CD4-positive, CD25-positive, alpha-beta regulatory T cell (primary cell): Measurements from ENCODE around the gene GABBR2. TPM values are rescaled to one million over a fixed set of nuclear protein-coding genes. Genes with fewer than 3 reads are reported as not detected.

Source experiments
- ATAC-seq, 2 donors: fragments of 150-1000 bp; cut with Tn5 transposase; one replicate each; pipeline ENCODE4 v1.10.0; 2021; ENCODE audit warnings: low read depth in 2 of 2, moderate number of reproducible peaks in 2 of 2, moderate library complexity in 1 of 2
- DNase-seq, 3 donors: peaks; one replicate each; pipeline versions ENCODE4 v3.0.0 to v3.0.0-alpha.2; 2012 to 2022; ENCODE audit warnings: mixed read lengths in 1 of 3
- H3K27ac ChIP-seq: one replicate; pipeline ENCODE4 v1.7.0; 2013; ENCODE audit warnings: mild to moderate bottlenecking, low read length; ENCODE audit not compliant: insufficient read depth, poor library complexity, severe bottlenecking
- H3K27me3 ChIP-seq: one replicate; pipeline ENCODE4 v1.7.0; 2013; ENCODE audit warnings: low read length; ENCODE audit not compliant: control insufficient read depth, insufficient read depth
- H3K36me3 ChIP-seq: one replicate; pipeline ENCODE4 v1.7.0; 2013; ENCODE audit warnings: mild to moderate bottlenecking, low read length, moderate library complexity; ENCODE audit not compliant: control insufficient read depth, insufficient read depth
- H3K4me1 ChIP-seq: 2 replicates; pipeline ENCODE4 v1.7.0; 2013; ENCODE audit warnings: mild to moderate bottlenecking, low read length; ENCODE audit not compliant: insufficient read depth, control insufficient read depth, poor library complexity, severe bottlenecking
- H3K4me3 ChIP-seq: one replicate; pipeline ENCODE4 v1.7.0; 2013; ENCODE audit warnings: low read depth, mild to moderate bottlenecking, low read length, moderate library complexity
- H3K9me3 ChIP-seq, 2 experiments: 1 replicate in 1 of 2; 2 replicates in 1 of 2; pipeline ENCODE4 v1.7.0; 2013; ENCODE audit warnings: low read length in 2 of 2, mild to moderate bottlenecking in 1 of 2, moderate library complexity in 1 of 2; ENCODE audit not compliant: control insufficient read depth in 2 of 2
- H3K27ac Mint-ChIP-seq, 3 donors: one replicate each; pipeline ENCODE4 v1.8.0; 2020 to 2022; ENCODE audit warnings: mild to moderate bottlenecking in 3 of 3, mixed read lengths in 3 of 3, moderate library complexity in 2 of 3
- H3K27me3 Mint-ChIP-seq: one replicate; pipeline ENCODE4 v1.8.0; 2022; ENCODE audit warnings: mild to moderate bottlenecking, mixed read lengths
- H3K36me3 Mint-ChIP-seq: one replicate; pipeline ENCODE4 v1.8.0; 2020; ENCODE audit warnings: mixed read lengths
- H3K4me1 Mint-ChIP-seq, 4 donors: one replicate each; pipeline ENCODE4 v1.8.0; 2020 to 2022; ENCODE audit warnings: mixed read lengths in 4 of 4, mild to moderate bottlenecking in 1 of 4
- H3K4me3 Mint-ChIP-seq, 4 donors: one replicate each; pipeline ENCODE4 v1.8.0; 2020 to 2022; ENCODE audit warnings: mild to moderate bottlenecking in 4 of 4, mixed read lengths in 4 of 4, moderate library complexity in 3 of 4
- H3K9me3 Mint-ChIP-seq, 7 donors: one replicate each; pipeline ENCODE4 v1.8.0; 2020 to 2022; ENCODE audit warnings: mixed read lengths in 7 of 7, mild to moderate bottlenecking in 3 of 7, moderate library complexity in 2 of 7
- polyA plus RNA-seq, 4 donors: library from polyadenylated mRNA; unstranded; fragments of 300-500 nt; fragmentation: Illumina TruSeq; gene quantifications; one replicate each; pipeline ENCODE4 v1.2.3, GENCODE V29; 2021
- total RNA-seq: library from RNA; stranded (reverse); gene quantifications from one replicate; pipeline ENCODE4 v1.2.3, GENCODE V29; 2022

The GABBR2 gene
- total and polyA plus RNA-seq, 5 donors from 2014 or later, result not detected

DNA sequence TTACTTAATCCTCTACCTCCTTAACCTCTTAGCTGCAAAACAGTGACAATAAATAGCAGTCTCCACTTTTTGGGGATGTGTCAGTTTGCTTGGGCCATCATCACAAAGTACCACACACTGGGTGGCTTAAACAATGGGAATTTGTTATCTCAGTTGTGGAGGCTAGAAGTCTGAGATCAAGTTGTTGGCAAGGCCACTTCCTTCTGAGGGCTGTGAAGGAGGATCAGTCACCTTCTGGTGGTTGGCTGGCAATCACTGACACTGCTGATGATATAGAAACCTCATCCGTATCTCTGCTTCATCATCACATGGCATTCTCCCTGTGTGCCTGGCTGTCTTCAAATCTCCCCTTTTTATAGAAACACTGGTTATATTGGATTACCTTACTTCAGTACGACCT, 266.2 kb downstream of the GABBR2 start:
- Histone ChIP-seq H3K4me1 (no peaks in the 10 kb centered on the region), H3K27ac (no peak overlapping the region), H3K36me3 (no peaks in the 10 kb centered on the region), H3K27me3 (peaks cover 3% of the 10 kb centered on the region), H3K4me3 (no peak overlapping the region), H3K9me3 (no peaks in the 10 kb centered on the region)
- peaks cover 16% of the 10 kb centered on the region for H3K27me3 Mint-ChIP-seq
- DNase-seq (no peak), ATAC-seq (no peak)
- no peaks in the 10 kb centered on the region for H3K36me3 Mint-ChIP-seq
- no peaks in the 10 kb centered on the region for H3K9me3 Mint-ChIP-seq
- no peak overlapping the region for H3K4me3 Mint-ChIP-seq
- H3K4me1 Mint-ChIP-seq, result peaks cover 0 to 4% (median 0%) of the 10 kb centered on the region in 4 donors
- H3K27ac Mint-ChIP-seq, result no peak overlapping the region

DNA sequence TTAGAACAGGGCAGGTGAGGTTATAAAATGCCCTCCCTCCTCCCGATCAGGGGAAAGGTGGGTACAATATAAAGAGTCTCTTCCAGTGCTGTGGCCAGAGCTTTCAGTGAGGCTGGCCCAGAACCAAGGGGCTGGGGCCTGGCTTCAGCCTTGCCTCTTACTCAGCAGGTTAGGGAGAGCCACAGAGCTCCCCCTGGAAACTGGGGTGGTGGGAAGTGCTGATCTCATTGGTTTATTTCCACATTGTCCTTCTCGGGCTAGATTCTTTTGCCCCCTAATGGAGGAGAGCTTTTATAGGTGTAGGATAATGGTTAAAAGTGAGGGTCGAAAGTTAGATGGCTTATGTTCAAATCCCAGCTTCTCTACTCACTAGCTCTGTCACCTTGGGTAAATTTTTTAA, 266.6 kb downstream of the GABBR2 start:
- H3K27me3 Mint-ChIP-seq, result peaks cover 16% of the 10 kb centered on the region
- no peaks in the 10 kb centered on the region for H3K36me3 ChIP-seq
- no peaks in the 10 kb centered on the region for H3K4me1 ChIP-seq
- no peaks in the 10 kb centered on the region for H3K9me3 ChIP-seq
- H3K36me3 Mint-ChIP-seq, result no peaks in the 10 kb centered on the region
- H3K27me3 ChIP-seq, result peaks cover 3% of the 10 kb centered on the region
- no peak overlapping the region for H3K27ac Mint-ChIP-seq
- ATAC-seq (no peak), DNase-seq (no peak)
- H3K27ac ChIP-seq, result no peak overlapping the region
- H3K4me3 Mint-ChIP-seq, result no peak overlapping the region
- H3K9me3 Mint-ChIP-seq, result no peaks in the 10 kb centered on the region
- H3K4me1 Mint-ChIP-seq, result peaks cover 0 to 4% (median 0%) of the 10 kb centered on the region in 4 donors
- H3K4me3 ChIP-seq, result no peak overlapping the region

DNA sequence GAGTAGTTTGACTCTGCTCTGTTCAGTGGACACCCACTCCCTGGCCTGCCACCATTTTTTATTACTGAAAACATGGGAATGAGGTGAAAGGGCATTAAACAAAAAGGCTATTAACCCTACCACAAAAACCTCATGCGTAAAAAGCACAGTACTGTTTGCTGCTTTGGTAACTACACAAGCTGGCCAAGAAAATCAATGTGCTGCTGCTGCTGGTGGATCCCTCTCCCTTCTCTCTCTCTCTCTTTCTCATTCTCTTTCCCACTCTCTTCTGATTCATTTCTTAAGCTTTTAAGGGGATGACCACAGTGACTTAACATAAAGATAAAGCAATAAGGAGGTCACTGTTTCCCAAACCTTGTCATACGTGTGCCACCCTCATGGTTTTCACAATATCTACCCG, 270.1 kb downstream of the GABBR2 start:
- DNase-seq (no peak), ATAC-seq (no peak)
- peaks cover 3% of the 10 kb centered on the region for H3K27me3 ChIP-seq
- no peak overlapping the region for H3K4me3 Mint-ChIP-seq
- no peaks in the 10 kb centered on the region for H3K4me1 Mint-ChIP-seq
- H3K4me3 ChIP-seq, result no peak overlapping the region
- no peaks in the 10 kb centered on the region for H3K4me1 ChIP-seq
- H3K27ac Mint-ChIP-seq, result no peak overlapping the region
- no peaks in the 10 kb centered on the region for H3K9me3 Mint-ChIP-seq
- no peaks in the 10 kb centered on the region for H3K36me3 ChIP-seq
- H3K27me3 Mint-ChIP-seq, result peaks cover 5% of the 10 kb centered on the region
- H3K36me3 Mint-ChIP-seq, result no peaks in the 10 kb centered on the region
- H3K27ac ChIP-seq, result no peak overlapping the region
- no peaks in the 10 kb centered on the region for H3K9me3 ChIP-seq

- Histone ChIP-seq H3K27ac (no peak overlapping the region), H3K4me3 (no peak overlapping the region), H3K27me3 (peaks cover 3% of the 10 kb centered on the region), H3K36me3 (no peaks in the 10 kb centered on the region), H3K9me3 (no peaks in the 10 kb centered on the region), H3K4me1 (no peaks in the 10 kb centered on the region)
- no peaks in the 10 kb centered on the region for H3K36me3 Mint-ChIP-seq
- no peak for ATAC-seq
- no peaks in the 10 kb centered on the region for H3K9me3 Mint-ChIP-seq
- no peak for DNase-seq
- no peaks in the 10 kb centered on the region for H3K4me1 Mint-ChIP-seq
- H3K4me3 Mint-ChIP-seq, result no peak overlapping the region
- no peak overlapping the region for H3K27ac Mint-ChIP-seq
- no peaks in the 10 kb centered on the region for H3K27me3 Mint-ChIP-seq
These were observed 271.2 kb downstream of the GABBR2 start for GRCh38 chr9:98437458-98438034.

DNA sequence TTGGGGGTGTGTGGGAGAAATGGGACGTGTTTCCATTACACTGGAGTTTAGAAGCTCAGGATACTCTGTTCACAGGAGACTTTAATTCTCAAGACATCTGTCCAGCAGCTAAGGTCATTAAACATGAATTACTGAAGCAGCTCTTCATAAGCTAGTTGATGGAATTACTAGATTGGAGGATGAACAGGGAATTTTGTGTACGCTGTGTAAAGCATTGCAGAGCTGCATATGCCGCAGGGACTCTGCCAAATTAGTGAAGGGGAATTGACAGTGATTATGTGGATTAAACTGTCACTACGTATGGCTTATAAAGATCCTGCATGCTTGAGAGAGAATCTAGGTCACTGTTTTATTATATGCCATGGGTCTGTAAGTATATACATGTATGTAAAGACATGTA, 275.8 kb downstream of the GABBR2 start:
- no peaks in the 10 kb centered on the region for H3K36me3 Mint-ChIP-seq
- no peak for ATAC-seq
- no peaks in the 10 kb centered on the region for H3K9me3 ChIP-seq
- no peak for DNase-seq
- H3K27me3 ChIP-seq, result no peaks in the 10 kb centered on the region
- no peak overlapping the region for H3K4me3 ChIP-seq
- H3K27ac Mint-ChIP-seq, result no peak overlapping the region
- H3K4me1 Mint-ChIP-seq, result no peaks in the 10 kb centered on the region
- H3K9me3 Mint-ChIP-seq, result no peaks in the 10 kb centered on the region
- H3K4me1 ChIP-seq, result no peaks in the 10 kb centered on the region
- no peaks in the 10 kb centered on the region for H3K36me3 ChIP-seq
- H3K27ac ChIP-seq, result no peak overlapping the region
- H3K27me3 Mint-ChIP-seq, result peaks cover 4% of the 10 kb centered on the region
- H3K4me3 Mint-ChIP-seq, result no peak overlapping the region

DNA sequence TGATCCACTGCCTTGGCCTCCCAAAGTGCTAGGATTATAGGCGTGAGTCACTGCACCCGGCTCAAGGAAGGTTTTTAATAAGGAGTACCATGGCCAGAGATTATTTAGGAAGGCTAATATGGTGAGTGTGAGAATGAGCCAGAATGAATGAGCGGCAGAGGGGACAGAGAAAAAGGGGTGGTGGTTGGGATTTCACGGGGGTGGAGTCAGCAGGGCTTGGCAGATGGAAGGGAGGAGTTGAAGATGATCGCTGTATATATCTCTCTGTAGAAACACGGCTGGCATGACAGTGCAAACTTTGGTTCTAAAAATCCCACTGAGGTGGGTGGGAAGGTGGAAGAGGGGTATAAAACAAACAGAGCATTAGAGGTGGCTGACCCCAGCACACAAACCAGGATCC, 276.6 kb downstream of the GABBR2 start:
- Mint-ChIP-seq H3K27ac (no peak overlapping the region), H3K27me3 (peaks cover 5% of the 10 kb centered on the region), H3K36me3 (no peaks in the 10 kb centered on the region), H3K9me3 (no peaks in the 10 kb centered on the region), H3K4me1 (no peaks in the 10 kb centered on the region), H3K4me3 (no peak overlapping the region)
- Histone ChIP-seq H3K27me3 (no peaks in the 10 kb centered on the region), H3K4me1 (no peaks in the 10 kb centered on the region), H3K36me3 (no peaks in the 10 kb centered on the region), H3K27ac (no peak overlapping the region), H3K9me3 (no peaks in the 10 kb centered on the region), H3K4me3 (no peak overlapping the region)
- ATAC-seq, result no peak
- DNase-seq, result no peak

GRCh38 chr9:98430535-98431292, 278.0 kb downstream of the GABBR2 start:
- Histone ChIP-seq H3K4me3 (no peak overlapping the region), H3K36me3 (no peaks in the 10 kb centered on the region), H3K9me3 (no peaks in the 10 kb centered on the region), H3K27me3 (no peaks in the 10 kb centered on the region), H3K27ac (no peak overlapping the region), H3K4me1 (no peaks in the 10 kb centered on the region)
- H3K27ac Mint-ChIP-seq, result peak overlapping the region in 1 of 3 donors; percentile 62
- ATAC-seq (no peak), DNase-seq (no peak)
- peaks cover 5% of the 10 kb centered on the region for H3K27me3 Mint-ChIP-seq
- H3K36me3 Mint-ChIP-seq, result no peaks in the 10 kb centered on the region
- H3K4me1 Mint-ChIP-seq, result no peaks in the 10 kb centered on the region
- no peaks in the 10 kb centered on the region for H3K9me3 Mint-ChIP-seq
- H3K4me3 Mint-ChIP-seq, result no peak overlapping the region

GRCh38 chr9:98429613-98430012, 279.1 kb downstream of the GABBR2 start:
- Mint-ChIP-seq H3K4me3 (no peak overlapping the region), H3K9me3 (no peaks in the 10 kb centered on the region), H3K4me1 (no peaks in the 10 kb centered on the region), H3K27ac (no peak overlapping the region), H3K36me3 (no peaks in the 10 kb centered on the region), H3K27me3 (peaks cover 5% of the 10 kb centered on the region)
- H3K27me3 ChIP-seq, result no peaks in the 10 kb centered on the region
- no peaks in the 10 kb centered on the region for H3K9me3 ChIP-seq
- no peak for ATAC-seq
- no peak for DNase-seq
- H3K4me1 ChIP-seq, result no peaks in the 10 kb centered on the region
- no peak overlapping the region for H3K4me3 ChIP-seq
- no peaks in the 10 kb centered on the region for H3K36me3 ChIP-seq
- no peak overlapping the region for H3K27ac ChIP-seq
